ENCODE measurements around the gene THSD7A.

- TF ChIP-seq JUND (IDR thresholded peaks at IDR 0.05) (no peak), TAF1 (conservative IDR thresholded peaks at IDR 0.05) (no peak), GABPA (IDR thresholded peaks at IDR 0.05 in 1 of 2, conservative IDR thresholded peaks at IDR 0.05 in 1 of 2) (no peak), CTCF (IDR thresholded peaks at IDR 0.05; ENCODE audit: low read depth, low read length, missing input control) (no peak), SP1 (IDR thresholded peaks at IDR 0.05) (no peak), RAD21 (IDR thresholded peaks at IDR 0.05) (no peak), NR2F2 (IDR thresholded peaks at IDR 0.05) (no peak), FOXA1 (IDR thresholded peaks at IDR 0.05) (no peak), EGR1 (IDR thresholded peaks at IDR 0.05; ENCODE audit: low read depth in 2 of 2) (no peak), YY1 (IDR thresholded peaks at IDR 0.05) (no peak), RXRA (IDR thresholded peaks at IDR 0.05) (no peak)
- TF ChIP-seq, protein P1, sequence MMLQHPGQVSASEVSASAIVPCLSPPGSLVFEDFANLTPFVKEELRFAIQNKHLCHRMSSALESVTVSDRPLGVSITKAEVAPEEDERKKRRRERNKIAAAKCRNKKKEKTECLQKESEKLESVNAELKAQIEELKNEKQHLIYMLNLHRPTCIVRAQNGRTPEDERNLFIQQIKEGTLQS (IDR thresholded peaks at IDR 0.05): no peak
- TF ChIP-seq, protein P2, sequence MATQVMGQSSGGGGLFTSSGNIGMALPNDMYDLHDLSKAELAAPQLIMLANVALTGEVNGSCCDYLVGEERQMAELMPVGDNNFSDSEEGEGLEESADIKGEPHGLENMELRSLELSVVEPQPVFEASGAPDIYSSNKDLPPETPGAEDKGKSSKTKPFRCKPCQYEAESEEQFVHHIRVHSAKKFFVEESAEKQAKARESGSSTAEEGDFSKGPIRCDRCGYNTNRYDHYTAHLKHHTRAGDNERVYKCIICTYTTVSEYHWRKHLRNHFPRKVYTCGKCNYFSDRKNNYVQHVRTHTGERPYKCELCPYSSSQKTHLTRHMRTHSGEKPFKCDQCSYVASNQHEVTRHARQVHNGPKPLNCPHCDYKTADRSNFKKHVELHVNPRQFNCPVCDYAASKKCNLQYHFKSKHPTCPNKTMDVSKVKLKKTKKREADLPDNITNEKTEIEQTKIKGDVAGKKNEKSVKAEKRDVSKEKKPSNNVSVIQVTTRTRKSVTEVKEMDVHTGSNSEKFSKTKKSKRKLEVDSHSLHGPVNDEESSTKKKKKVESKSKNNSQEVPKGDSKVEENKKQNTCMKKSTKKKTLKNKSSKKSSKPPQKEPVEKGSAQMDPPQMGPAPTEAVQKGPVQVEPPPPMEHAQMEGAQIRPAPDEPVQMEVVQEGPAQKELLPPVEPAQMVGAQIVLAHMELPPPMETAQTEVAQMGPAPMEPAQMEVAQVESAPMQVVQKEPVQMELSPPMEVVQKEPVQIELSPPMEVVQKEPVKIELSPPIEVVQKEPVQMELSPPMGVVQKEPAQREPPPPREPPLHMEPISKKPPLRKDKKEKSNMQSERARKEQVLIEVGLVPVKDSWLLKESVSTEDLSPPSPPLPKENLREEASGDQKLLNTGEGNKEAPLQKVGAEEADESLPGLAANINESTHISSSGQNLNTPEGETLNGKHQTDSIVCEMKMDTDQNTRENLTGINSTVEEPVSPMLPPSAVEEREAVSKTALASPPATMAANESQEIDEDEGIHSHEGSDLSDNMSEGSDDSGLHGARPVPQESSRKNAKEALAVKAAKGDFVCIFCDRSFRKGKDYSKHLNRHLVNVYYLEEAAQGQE (IDR thresholded peaks at IDR 0.05): no peak
- TF ChIP-seq, protein P3, sequence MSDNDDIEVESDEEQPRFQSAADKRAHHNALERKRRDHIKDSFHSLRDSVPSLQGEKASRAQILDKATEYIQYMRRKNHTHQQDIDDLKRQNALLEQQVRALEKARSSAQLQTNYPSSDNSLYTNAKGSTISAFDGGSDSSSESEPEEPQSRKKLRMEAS (IDR thresholded peaks at IDR 0.05): no peak
These were observed 247.5 kb downstream of the THSD7A start for GRCh38 chr7:11584406-11585031.

Data from liver (tissue), 3 donors.